WTC11 (cell line): Measurements from ENCODE around the gene TEN1.

Source experiments
- CREM ChIP-seq: sonication (generic); formaldehyde crosslinking; IDR thresholded peaks from 2 replicates; pipeline ENCODE4 v1.8.1; 2022; ENCODE audit warnings: mild to moderate bottlenecking, missing genetic modification reagents, moderate library complexity
- ESRRA ChIP-seq: sonication (generic); formaldehyde crosslinking; IDR thresholded peaks from 2 replicates; pipeline ENCODE4 v1.8.1; 2022; ENCODE audit warnings: mild to moderate bottlenecking, missing genetic modification reagents, borderline replicate concordance

- TF ChIP-seq ESRRA (no peak), CREM (CRISPR knock-in tag) (no peak)
These were observed 4.6 kb downstream of the TEN1 start for GRCh38 chr17:75983501-75984181.
